Epidermal melanocyte (primary cell): ENCODE measurements around the gene KRTAP10-7.
"Not testable (repeated sequence)": the region's sequence is repeated elsewhere in the genome, so short reads cannot be mapped to it uniquely, and the experiment has no call there.

Source experiments
- DNase-seq: peaks from one replicate; pipeline ENCODE4 v3.0.0; 2011; ENCODE audit warnings: low spot score; ENCODE audit not compliant: insufficient read length

Gene KRTAP10-7

GRCh38 chr21:44600118-44600978 is at the start of gene KRTAP10-7:
TSS of gene KRTAP10-7 (plus strand) at chr21:44600597. CDS start at chr21:44600622, 25 bp downstream.
- DNase-seq: not testable (repeated sequence)

GRCh38 chr21:44550807-44551206 is 49.6 kb upstream of the KRTAP10-7 start:
- no peak for DNase-seq

GRCh38 chr21:44551340-44551961 is 48.9 kb upstream of the KRTAP10-7 start, which contains the start of gene KRTAP10-2:
TSS of gene KRTAP10-2 (minus strand) at chr21:44551505. CDS start at chr21:44551458, 47 bp downstream.
- DNase-seq: no peak

GRCh38 chr21:44552136-44552535 is 48.3 kb upstream of the KRTAP10-7 start:
- DNase-seq: no peak

GRCh38 chr21:44552681-44553080 is 47.7 kb upstream of the KRTAP10-7 start:
- DNase-seq: no peak

GRCh38 chr21:44555200-44555875 is 45.1 kb upstream of the KRTAP10-7 start:
- no peak for DNase-seq

- no peak for DNase-seq
Measured at GRCh38 chr21:44556879-44557278, 43.5 kb upstream of the KRTAP10-7 start.

- no peak for DNase-seq
Measured at GRCh38 chr21:44557491-44558328, 42.7 kb upstream of the KRTAP10-7 start.

- not testable (repeated sequence) for DNase-seq
Measured at GRCh38 chr21:44558329-44558675, 42.1 kb upstream of the KRTAP10-7 start.

GRCh38 chr21:44558695-44559094 is 41.7 kb upstream of the KRTAP10-7 start, which contains the start of gene KRTAP10-3:
TSS of gene KRTAP10-3 (minus strand) at chr21:44558795. CDS start at chr21:44558715, 80 bp downstream.
- no peak for DNase-seq

GRCh38 chr21:44564099-44564498 is 36.3 kb upstream of the KRTAP10-7 start:
- DNase-seq: no peak

GRCh38 chr21:44564886-44565598 is 35.4 kb upstream of the KRTAP10-7 start:
- DNase-seq: no peak

GRCh38 chr21:44566403-44566802 is 34.0 kb upstream of the KRTAP10-7 start:
- DNase-seq: no peak

- DNase-seq: no peak
Measured at GRCh38 chr21:44567481-44568171, 32.8 kb upstream of the KRTAP10-7 start.

GRCh38 chr21:44568261-44568660 is 32.1 kb upstream of the KRTAP10-7 start:
- no peak for DNase-seq

- no peak for DNase-seq
Measured at GRCh38 chr21:44568667-44569556, 31.5 kb upstream of the KRTAP10-7 start.

GRCh38 chr21:44569861-44570517 is 30.4 kb upstream of the KRTAP10-7 start:
- no peak for DNase-seq

- no peak for DNase-seq
Measured at GRCh38 chr21:44571296-44571695, 29.1 kb upstream of the KRTAP10-7 start.
